GM10266 (cell line): ENCODE data around the gene TMEM140.
A peak's percentile ranks its signal among the peaks of the same experiment; 100 is the strongest.

ENCODE experiments used
- DNase-seq: peaks from one replicate; pipeline ENCODE4 v3.0.0; 2012; ENCODE audit errors: extremely low spot score
- TF ChIP-seq, protein P1 (sequence below): IDR thresholded peaks from 2 replicates; pipeline ENCODE4 v1.5.1; 2012; ENCODE audit warnings: mild to moderate bottlenecking, low read depth; ENCODE audit not compliant: control insufficient read depth, insufficient read depth; ENCODE audit errors: missing control alignments

The TMEM140 gene

DNA sequence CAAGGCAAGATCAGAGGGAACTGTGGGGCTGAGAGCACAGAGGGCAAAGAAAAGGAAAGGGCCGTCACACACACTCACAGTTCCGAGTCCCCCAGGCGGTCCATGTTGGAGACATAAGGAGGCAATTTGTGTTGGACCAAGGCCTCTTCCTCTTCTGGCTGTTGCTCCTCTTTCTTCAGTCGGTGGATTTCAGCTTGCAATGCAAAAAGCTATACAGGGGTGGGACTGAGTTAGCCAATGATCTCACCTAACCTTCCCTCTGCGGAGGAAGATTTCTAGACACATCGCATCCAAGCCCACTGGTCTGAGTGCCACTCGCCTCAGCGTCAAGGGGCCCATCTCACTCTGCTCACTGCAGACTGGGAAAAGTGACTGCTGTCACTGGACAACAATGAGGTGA, 58.0 kb downstream of the TMEM140 start:
- TF ChIP-seq, protein P1, sequence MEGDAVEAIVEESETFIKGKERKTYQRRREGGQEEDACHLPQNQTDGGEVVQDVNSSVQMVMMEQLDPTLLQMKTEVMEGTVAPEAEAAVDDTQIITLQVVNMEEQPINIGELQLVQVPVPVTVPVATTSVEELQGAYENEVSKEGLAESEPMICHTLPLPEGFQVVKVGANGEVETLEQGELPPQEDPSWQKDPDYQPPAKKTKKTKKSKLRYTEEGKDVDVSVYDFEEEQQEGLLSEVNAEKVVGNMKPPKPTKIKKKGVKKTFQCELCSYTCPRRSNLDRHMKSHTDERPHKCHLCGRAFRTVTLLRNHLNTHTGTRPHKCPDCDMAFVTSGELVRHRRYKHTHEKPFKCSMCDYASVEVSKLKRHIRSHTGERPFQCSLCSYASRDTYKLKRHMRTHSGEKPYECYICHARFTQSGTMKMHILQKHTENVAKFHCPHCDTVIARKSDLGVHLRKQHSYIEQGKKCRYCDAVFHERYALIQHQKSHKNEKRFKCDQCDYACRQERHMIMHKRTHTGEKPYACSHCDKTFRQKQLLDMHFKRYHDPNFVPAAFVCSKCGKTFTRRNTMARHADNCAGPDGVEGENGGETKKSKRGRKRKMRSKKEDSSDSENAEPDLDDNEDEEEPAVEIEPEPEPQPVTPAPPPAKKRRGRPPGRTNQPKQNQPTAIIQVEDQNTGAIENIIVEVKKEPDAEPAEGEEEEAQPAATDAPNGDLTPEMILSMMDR: no peak
- DNase-seq: no peak

DNA sequence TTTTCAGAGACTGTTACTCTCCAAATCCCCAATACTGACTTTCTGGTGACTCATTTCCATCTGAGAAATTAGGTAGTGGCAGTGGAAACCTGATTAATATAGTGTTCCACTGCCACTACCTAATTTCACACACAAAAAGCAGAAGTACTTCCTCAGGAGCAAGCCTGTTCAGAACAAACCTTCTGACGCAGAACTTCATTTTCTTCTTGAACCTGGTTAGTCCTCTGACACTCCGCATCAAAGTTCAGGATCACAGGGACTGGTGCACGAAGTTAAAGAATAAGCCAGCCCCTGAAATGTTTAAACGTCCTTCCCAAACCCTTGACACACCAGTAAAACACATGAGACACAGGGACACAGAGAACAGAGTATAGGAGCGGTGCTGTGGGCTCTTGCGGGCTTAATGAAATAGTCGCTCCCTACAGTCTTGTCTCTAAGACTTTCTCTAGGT, 59.1 kb downstream of the TMEM140 start:
- TF ChIP-seq, protein P1: no peak
- DNase-seq: peak; percentile 69

DNA sequence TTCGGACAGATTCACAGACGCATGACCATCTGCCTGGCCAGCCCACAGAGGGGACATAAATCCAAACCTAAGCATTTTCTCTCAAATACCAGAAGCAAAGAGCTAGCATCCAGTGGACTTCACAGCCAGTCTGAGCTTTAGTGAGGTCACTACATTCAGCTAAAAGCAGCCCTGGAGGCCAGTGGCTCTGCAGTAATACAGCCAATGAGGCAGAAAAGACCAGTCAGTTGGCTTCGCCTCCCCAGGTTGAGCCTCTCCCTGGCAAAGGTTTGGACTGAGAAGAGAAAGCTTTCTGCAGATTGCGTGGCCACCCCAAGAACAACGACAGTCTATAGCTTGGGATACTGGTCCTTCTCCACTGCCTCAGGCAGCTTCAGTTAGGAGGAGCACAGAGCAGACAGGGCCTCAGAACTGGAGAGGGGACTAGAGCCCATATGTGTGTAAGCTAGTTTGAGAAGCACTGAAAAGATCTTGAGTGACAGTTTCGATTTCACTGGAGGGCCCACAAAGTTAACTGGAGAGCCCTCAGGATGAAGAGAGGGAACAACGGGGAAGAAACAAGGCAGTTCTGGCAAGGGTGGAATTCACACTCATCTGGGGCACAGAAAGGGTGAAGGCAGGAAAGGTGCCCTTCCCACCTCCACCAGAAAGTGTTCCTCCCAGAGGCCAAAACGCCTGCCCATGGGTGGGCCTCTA, 59.7 kb downstream of the TMEM140 start:
- peak; percentile 59 for DNase-seq
- TF ChIP-seq, protein P1: no peak

DNA sequence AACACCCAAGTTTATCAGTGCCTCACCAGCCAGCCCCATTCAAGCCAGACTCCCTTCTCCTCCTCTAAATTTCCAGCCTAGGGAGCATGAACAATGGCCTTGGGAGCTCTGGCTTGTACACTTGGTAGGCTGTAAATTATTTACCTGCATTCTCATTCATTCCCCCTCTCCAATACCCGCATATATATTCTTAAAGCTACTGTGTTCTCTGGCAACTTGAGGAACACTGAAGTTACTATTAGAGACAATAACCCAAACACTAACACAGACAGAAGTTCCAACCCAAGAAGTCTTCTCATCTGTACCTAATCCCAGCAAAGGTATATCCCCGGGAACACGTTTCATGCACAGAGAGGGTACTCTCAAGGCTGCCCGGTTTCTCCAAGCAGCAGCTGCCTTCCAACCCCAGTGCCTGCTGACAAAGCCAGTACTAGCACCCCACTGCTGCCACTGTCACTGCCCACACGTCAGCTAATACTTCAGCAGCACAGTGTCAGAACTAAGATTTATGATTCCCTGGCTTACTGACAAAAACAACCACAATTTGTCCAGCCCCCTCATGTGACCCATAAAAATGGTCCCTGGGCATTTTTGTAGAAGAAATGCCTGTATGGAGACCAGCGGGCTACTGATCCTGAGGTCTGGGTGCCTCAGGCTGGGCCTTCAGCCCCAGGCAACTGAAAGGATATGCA, 60.4 kb downstream of the TMEM140 start:
- TF ChIP-seq, protein P1: no peak
- DNase-seq: no peak

DNA sequence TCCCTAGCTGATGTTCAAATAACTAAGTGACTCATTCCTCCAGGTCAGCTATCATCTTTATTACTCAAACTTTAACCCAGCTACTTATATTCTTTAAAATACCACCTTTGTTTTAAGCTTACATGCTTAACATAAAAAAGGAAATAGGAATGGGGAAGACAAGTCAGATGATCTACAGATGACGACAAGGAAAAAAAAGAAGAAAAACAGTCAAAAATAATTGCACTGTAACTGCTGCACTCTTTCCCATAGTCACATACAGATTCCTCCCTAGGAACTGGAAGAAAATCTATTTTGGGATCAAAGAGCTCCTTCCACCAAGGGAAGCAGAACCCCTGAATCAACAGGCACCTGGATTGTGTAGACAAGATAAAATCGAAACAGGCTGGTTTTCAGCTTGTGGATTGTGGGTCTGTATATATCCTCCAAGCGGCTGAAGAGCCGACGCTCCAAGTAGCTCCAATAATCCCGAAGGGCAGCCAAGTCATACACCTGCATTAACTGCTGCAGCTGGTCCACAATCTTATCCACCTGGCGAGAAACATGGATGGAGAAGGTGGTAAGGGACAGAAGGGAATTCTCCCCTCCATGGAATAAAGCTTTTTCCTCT, 61.5 kb downstream of the TMEM140 start:
- TF ChIP-seq, protein P1: no peak
- no peak for DNase-seq

DNA sequence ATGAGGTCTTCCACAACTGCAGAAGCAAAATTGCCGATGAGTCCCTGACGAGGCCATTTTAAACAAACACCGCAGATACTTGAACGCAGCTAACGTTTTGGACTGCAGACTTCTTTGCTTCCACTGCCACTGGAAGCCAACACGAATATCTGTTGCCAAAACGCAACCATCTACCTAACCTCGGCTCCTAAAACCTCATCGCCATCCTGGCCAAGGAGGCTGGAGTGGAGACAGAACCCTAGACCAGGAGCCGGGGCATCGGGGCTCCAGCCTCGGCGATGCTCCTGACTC, 63.0 kb downstream of the TMEM140 start:
- DNase-seq: peak; percentile 43

More for the DNA sequence above, 63.0 kb downstream of the TMEM140 start:
- TF ChIP-seq, protein P1: no peak
